ENCODE data around the gene DOCK10.

Gene DOCK10

DNA sequence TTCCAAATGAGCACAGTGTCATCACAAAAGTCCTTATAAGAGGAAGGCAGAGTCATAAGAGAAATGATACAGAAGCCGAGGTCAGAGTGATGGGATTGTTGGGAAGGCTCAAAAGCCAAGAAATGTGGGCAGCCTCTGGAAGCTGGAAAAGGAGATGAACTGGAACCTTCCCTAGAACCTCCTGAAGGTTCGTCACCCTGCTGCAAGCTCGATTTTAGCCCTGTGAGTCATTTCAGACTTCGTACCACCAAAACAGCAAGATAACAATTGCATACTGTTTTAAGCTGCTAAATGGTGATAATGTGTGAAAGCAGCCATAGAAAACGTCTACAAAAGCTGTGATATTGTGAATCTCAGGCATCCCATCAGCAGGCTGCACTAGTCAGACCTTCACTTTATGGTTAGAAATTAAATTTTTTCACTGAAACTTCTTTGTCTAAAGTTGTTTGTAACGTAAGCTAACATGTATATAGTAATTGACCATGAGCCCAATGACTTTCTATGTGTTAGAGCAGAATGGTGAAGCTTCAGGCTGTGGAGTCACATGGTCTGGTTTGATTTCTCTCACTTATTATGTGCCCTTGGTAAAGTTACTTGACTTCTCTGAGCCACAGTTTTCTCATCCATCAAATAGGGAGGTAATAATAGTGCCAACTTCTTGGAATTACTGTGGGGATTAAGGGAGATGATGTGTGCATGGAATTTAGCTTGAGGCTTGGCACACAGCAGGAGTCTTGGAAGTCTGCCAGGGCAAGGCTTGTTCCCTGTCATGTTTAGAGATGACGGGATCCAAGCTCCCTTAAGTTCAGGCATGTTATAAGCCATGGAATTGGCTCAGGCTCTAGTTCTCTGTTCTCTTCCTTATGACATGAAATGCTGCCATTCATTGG lies 194.1 kb downstream of the DOCK10 start:
- no peaks in the 10 kb centered on the region for H3K27me3 ChIP-seq (ENCODE audit: control insufficient read depth, insufficient read depth, low read length)
- no peak overlapping the region for H3K4me3 ChIP-seq (ENCODE audit: low read depth, low read length)
- H3K9me3 ChIP-seq (ENCODE audit: control insufficient read depth, insufficient read depth, low read length), result no peaks in the 10 kb centered on the region
- H3K27ac ChIP-seq (ENCODE audit: low read depth, low read length), result no peak overlapping the region
- no peaks in the 10 kb centered on the region for H3K36me3 ChIP-seq (ENCODE audit: control insufficient read depth, insufficient read depth, low read length)
- H3K9ac ChIP-seq (ENCODE audit: low read depth, low read length), result no peak overlapping the region
- no peaks in the 10 kb centered on the region for H3K4me1 ChIP-seq (ENCODE audit: control insufficient read depth, insufficient read depth, low read length)

DNA sequence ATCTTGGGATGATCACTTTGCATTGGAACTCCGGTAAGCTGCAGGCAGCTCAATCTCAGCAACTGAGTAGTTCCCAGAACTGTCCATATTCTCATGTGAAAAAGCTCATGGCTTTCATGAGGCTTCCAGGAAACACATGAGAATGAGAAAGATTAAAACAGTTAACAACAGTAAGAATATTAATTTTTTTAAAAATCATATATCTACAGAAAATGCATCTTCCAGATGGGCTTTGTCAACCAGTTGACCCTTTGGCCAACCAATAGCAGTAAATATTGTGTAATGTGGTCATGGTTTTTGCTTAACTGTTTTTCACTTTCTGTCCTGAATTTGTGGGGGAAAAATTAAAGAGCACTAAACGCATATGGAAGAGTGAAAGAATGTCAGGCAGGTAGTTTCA lies 194.9 kb downstream of the DOCK10 start:
- Histone ChIP-seq H3K4me1 (ENCODE audit: control insufficient read depth, insufficient read depth, low read length) (no peaks in the 10 kb centered on the region), H3K36me3 (ENCODE audit: control insufficient read depth, insufficient read depth, low read length) (no peaks in the 10 kb centered on the region), H3K27me3 (ENCODE audit: control insufficient read depth, insufficient read depth, low read length) (no peaks in the 10 kb centered on the region), H3K4me3 (ENCODE audit: low read depth, low read length) (no peak overlapping the region), H3K9ac (ENCODE audit: low read depth, low read length) (no peak overlapping the region), H3K27ac (ENCODE audit: low read depth, low read length) (no peak overlapping the region), H3K9me3 (ENCODE audit: control insufficient read depth, insufficient read depth, low read length) (no peaks in the 10 kb centered on the region)

DNA sequence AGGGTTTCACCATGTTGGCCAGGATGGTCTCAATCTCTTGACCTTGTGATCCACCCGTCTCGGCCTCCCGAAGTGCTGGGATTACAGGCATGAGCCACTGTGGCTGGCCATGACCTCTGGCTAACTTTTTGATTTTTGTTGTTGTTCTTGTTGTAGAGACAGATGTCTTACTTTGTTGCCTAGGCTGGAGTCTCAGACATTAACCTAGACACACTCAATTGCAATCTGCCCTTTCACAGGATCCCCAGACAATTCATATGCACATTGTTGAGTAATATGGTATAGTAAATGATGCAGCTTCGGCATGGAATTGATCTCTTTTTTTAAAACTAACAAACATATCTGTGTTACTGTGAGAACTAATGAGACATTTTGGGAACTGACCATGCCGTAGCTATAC lies 195.6 kb downstream of the DOCK10 start:
- no peaks in the 10 kb centered on the region for H3K9me3 ChIP-seq (ENCODE audit: control insufficient read depth, insufficient read depth, low read length)
- H3K4me3 ChIP-seq (ENCODE audit: low read depth, low read length), result no peak overlapping the region
- no peak overlapping the region for H3K27ac ChIP-seq (ENCODE audit: low read depth, low read length)
- no peaks in the 10 kb centered on the region for H3K36me3 ChIP-seq (ENCODE audit: control insufficient read depth, insufficient read depth, low read length)
- no peak overlapping the region for H3K9ac ChIP-seq (ENCODE audit: low read depth, low read length)
- H3K4me1 ChIP-seq (ENCODE audit: control insufficient read depth, insufficient read depth, low read length), result no peaks in the 10 kb centered on the region; the same call in 1 of the 2 replicates
- H3K27me3 ChIP-seq (ENCODE audit: control insufficient read depth, insufficient read depth, low read length), result no peaks in the 10 kb centered on the region

DNA sequence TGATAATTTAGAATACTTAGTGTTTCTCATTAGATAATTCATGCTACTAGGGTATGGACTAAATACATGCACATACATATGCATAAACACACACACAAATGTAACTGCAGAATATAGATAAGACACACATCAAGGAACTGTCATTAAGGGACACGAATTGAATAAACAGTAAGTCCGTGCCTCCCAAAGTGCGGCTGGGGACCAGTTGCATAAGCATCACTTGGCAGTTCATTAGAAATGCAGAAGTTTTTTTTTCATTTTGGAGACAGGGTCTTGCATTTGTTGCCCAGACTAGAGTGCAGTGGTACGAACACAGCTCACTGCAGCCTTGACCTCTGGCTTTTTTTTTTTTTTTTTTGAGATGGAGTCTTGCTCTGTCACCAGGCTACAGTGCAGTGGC lies 196.1 kb downstream of the DOCK10 start:
- no peaks in the 10 kb centered on the region for H3K9me3 ChIP-seq (ENCODE audit: control insufficient read depth, insufficient read depth, low read length)
- no peaks in the 10 kb centered on the region; the same call in 1 of the 2 replicates for H3K4me1 ChIP-seq (ENCODE audit: control insufficient read depth, insufficient read depth, low read length)
- no peak overlapping the region for H3K9ac ChIP-seq (ENCODE audit: low read depth, low read length)
- H3K27me3 ChIP-seq (ENCODE audit: control insufficient read depth, insufficient read depth, low read length), result no peaks in the 10 kb centered on the region
- no peaks in the 10 kb centered on the region for H3K36me3 ChIP-seq (ENCODE audit: control insufficient read depth, insufficient read depth, low read length)
- H3K27ac ChIP-seq (ENCODE audit: low read depth, low read length), result no peak overlapping the region
- H3K4me3 ChIP-seq (ENCODE audit: low read depth, low read length), result no peak overlapping the region

DNA sequence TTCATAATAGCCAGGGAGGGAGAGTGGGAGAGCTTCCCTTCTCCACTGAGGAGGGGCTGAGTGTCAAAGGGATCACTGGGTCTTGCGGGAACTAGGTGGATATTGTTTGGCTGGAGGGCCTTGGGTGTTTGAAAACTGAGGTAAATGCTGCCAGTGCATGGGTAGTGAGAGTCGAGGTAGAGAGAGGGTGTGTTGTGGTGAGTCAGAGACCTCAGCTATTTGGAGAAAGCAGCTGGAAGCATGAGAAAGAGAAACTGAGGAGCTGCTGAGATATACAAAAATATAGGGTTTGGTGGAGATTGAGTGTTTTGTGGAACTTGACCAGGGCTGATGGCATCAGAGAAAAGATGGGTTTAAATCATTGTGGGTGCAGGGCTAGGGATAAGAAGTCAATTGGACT lies 199.1 kb downstream of the DOCK10 start:
- H3K9ac ChIP-seq (ENCODE audit: low read depth, low read length), result no peak overlapping the region
- no peaks in the 10 kb centered on the region; the same call in 1 of the 2 replicates for H3K4me1 ChIP-seq (ENCODE audit: control insufficient read depth, insufficient read depth, low read length)
- H3K27ac ChIP-seq (ENCODE audit: low read depth, low read length), result no peak overlapping the region
- H3K9me3 ChIP-seq (ENCODE audit: control insufficient read depth, insufficient read depth, low read length), result 0 out of 2 replicates have a peak, but pooled peaks cover 4% of the 10 kb centered on the region
- H3K4me3 ChIP-seq (ENCODE audit: low read depth, low read length), result no peak overlapping the region
- H3K27me3 ChIP-seq (ENCODE audit: control insufficient read depth, insufficient read depth, low read length), result no peaks in the 10 kb centered on the region
- H3K36me3 ChIP-seq (ENCODE audit: control insufficient read depth, insufficient read depth, low read length), result no peaks in the 10 kb centered on the region

DNA sequence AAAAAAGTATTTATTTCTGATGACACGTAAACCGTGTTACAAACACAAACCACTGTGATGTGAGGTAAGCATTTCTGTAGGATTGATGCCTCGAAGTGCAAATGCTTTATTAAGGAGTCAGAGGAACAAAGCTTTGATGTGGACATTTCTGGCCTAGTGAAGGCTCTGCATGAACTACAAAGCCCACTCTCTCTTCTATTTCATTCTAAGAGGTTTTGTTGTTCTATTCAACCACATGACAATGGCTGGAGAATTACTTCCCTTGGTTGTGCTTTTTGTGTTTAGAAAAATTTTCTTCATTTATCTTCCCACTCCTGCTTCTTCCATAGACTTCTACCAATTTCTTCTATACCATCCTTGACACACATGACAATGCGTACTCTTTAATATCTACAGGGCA lies 200.4 kb downstream of the DOCK10 start:
- Histone ChIP-seq H3K4me3 (ENCODE audit: low read depth, low read length) (no peak overlapping the region), H3K27ac (ENCODE audit: low read depth, low read length) (no peak overlapping the region), H3K27me3 (ENCODE audit: control insufficient read depth, insufficient read depth, low read length) (no peaks in the 10 kb centered on the region), H3K9me3 (ENCODE audit: control insufficient read depth, insufficient read depth, low read length) (0 out of 2 replicates have a peak, but pooled peaks cover 4% of the 10 kb centered on the region), H3K36me3 (ENCODE audit: control insufficient read depth, insufficient read depth, low read length) (no peaks in the 10 kb centered on the region), H3K4me1 (ENCODE audit: control insufficient read depth, insufficient read depth, low read length) (no peaks in the 10 kb centered on the region; the same call in 1 of the 2 replicates), H3K9ac (ENCODE audit: low read depth, low read length) (no peak overlapping the region)

DNA sequence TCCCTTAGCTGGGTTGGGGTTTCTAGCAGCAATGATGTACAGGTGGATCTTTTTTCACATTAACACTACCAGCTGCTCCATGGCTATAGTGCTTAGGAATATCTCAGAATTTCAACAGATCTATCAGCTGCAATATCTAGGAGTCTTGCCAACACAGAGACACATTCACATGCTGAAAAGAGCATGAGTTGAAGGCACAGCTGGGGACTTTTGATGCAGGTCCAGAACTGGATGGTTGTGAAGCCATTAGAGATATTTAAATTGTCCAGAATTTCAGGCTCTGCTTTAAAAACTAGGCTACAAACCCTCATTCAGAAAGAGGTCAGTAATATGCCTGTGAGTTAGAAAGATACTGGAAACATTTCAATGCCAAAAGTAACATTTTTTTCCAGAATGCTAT lies 203.9 kb downstream of the DOCK10 start:
- no peak overlapping the region for H3K9ac ChIP-seq (ENCODE audit: low read depth, low read length)
- no peak overlapping the region for H3K27ac ChIP-seq (ENCODE audit: low read depth, low read length)
- H3K4me3 ChIP-seq (ENCODE audit: low read depth, low read length), result no peak overlapping the region
- H3K27me3 ChIP-seq (ENCODE audit: control insufficient read depth, insufficient read depth, low read length), result no peaks in the 10 kb centered on the region
- H3K4me1 ChIP-seq (ENCODE audit: control insufficient read depth, insufficient read depth, low read length), result no peaks in the 10 kb centered on the region; the same call in 1 of the 2 replicates
- no peaks in the 10 kb centered on the region for H3K36me3 ChIP-seq (ENCODE audit: control insufficient read depth, insufficient read depth, low read length)
- H3K9me3 ChIP-seq (ENCODE audit: control insufficient read depth, insufficient read depth, low read length), result 0 out of 2 replicates have a peak, but pooled peaks cover 4% of the 10 kb centered on the region

DNA sequence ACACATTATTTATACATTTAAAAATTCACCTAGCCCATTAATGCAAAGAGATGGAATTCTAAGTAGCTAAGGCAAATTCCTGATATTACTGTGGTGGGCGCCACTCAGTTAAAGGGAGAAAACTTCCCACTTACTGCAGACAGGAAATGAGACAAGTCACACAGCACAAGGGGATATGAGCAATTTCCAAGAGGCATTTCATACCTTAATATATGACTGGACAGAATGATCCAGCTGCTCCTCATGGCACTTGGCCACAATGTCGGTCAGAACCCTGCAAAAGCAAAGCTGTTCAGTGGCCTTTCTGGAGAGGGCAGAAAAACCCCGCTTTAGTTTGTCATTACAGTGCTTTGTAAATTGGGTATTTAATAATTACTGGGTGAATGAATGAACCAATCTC lies 204.7 kb downstream of the DOCK10 start:
- no peaks in the 10 kb centered on the region; the same call in 1 of the 2 replicates for H3K4me1 ChIP-seq (ENCODE audit: control insufficient read depth, insufficient read depth, low read length)
- H3K27me3 ChIP-seq (ENCODE audit: control insufficient read depth, insufficient read depth, low read length), result no peaks in the 10 kb centered on the region
- H3K9me3 ChIP-seq (ENCODE audit: control insufficient read depth, insufficient read depth, low read length), result 0 out of 2 replicates have a peak, but pooled peaks cover 4% of the 10 kb centered on the region
- H3K27ac ChIP-seq (ENCODE audit: low read depth, low read length), result no peak overlapping the region
- no peaks in the 10 kb centered on the region for H3K36me3 ChIP-seq (ENCODE audit: control insufficient read depth, insufficient read depth, low read length)
- H3K4me3 ChIP-seq (ENCODE audit: low read depth, low read length), result no peak overlapping the region
- no peak overlapping the region for H3K9ac ChIP-seq (ENCODE audit: low read depth, low read length)

DNA sequence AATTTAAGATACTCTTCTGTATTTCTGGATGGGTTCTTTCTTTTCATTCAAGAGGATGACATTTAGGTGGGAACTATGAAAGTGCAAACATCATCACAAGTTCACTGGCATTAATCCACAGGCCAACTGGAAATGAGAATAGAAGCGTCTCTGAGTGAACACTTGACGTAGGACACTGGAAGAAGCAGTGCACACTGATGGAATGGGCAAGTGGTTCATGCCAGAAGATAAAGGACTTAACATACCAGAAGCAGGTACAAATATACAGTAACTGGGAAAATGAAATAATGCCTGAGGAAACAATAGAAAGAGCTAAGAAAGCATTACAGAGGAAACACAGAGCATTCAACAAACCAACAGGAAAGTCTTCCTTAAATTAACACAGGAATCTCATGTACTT lies 205.2 kb downstream of the DOCK10 start:
- H3K27ac ChIP-seq (ENCODE audit: low read depth, low read length), result no peak overlapping the region
- H3K9ac ChIP-seq (ENCODE audit: low read depth, low read length), result no peak overlapping the region
- H3K4me3 ChIP-seq (ENCODE audit: low read depth, low read length), result no peak overlapping the region
- no peaks in the 10 kb centered on the region for H3K36me3 ChIP-seq (ENCODE audit: control insufficient read depth, insufficient read depth, low read length)
- no peaks in the 10 kb centered on the region for H3K27me3 ChIP-seq (ENCODE audit: control insufficient read depth, insufficient read depth, low read length)
- no peaks in the 10 kb centered on the region; the same call in 1 of the 2 replicates for H3K4me1 ChIP-seq (ENCODE audit: control insufficient read depth, insufficient read depth, low read length)
- H3K9me3 ChIP-seq (ENCODE audit: control insufficient read depth, insufficient read depth, low read length), result 0 out of 2 replicates have a peak, but pooled peaks cover 4% of the 10 kb centered on the region

DNA sequence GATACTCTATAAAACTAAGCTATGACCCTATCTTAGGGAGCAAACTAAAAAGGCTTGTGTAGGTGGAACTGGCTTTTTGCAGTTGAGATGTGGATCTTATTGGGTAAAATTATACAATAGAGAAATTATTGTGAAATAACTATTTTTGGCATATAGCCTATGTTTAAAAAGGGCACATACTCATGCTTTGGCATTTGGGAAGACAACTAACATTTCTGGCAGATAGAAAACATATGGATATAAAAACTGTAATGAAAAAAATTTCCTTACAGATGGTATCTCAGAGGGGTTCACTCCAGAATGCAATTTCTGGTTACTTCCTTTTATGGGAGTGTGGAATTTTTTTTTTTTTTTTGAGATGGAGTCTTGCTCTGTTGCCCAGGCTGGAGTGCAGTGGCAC lies 206.0 kb downstream of the DOCK10 start:
- Histone ChIP-seq H3K27me3 (ENCODE audit: control insufficient read depth, insufficient read depth, low read length) (no peaks in the 10 kb centered on the region), H3K4me1 (ENCODE audit: control insufficient read depth, insufficient read depth, low read length) (no peaks in the 10 kb centered on the region), H3K36me3 (ENCODE audit: control insufficient read depth, insufficient read depth, low read length) (no peaks in the 10 kb centered on the region), H3K4me3 (ENCODE audit: low read depth, low read length) (no peak overlapping the region), H3K9me3 (ENCODE audit: control insufficient read depth, insufficient read depth, low read length) (0 out of 2 replicates have a peak, but pooled peaks cover 4% of the 10 kb centered on the region), H3K27ac (ENCODE audit: low read depth, low read length) (no peak overlapping the region), H3K9ac (ENCODE audit: low read depth, low read length) (no peak overlapping the region)

DNA sequence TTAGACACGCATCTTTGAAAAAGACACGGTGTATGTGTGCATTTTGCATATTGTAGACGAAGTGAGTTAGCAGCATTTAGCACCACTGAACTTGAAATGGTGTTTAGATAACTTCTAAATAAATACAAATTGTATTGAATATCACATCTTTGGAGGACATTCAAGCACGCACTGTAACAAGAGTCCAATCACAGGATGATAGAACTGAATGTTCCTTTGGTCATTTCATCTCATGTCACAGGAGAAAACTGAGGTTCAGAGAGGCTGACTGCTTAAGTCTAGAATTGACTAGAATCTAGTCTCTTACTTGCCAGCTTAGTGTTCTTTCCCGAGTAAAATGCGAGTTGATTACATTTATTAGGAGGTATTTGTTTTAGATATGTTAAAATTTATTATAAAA lies 206.9 kb downstream of the DOCK10 start:
- H3K27ac ChIP-seq (ENCODE audit: low read depth, low read length), result no peak overlapping the region
- H3K4me1 ChIP-seq (ENCODE audit: control insufficient read depth, insufficient read depth, low read length), result no peaks in the 10 kb centered on the region
- no peak overlapping the region for H3K4me3 ChIP-seq (ENCODE audit: low read depth, low read length)
- H3K36me3 ChIP-seq (ENCODE audit: control insufficient read depth, insufficient read depth, low read length), result no peaks in the 10 kb centered on the region
- H3K27me3 ChIP-seq (ENCODE audit: control insufficient read depth, insufficient read depth, low read length), result no peaks in the 10 kb centered on the region
- 0 out of 2 replicates have a peak, but pooled peaks cover 4% of the 10 kb centered on the region for H3K9me3 ChIP-seq (ENCODE audit: control insufficient read depth, insufficient read depth, low read length)
- no peak overlapping the region for H3K9ac ChIP-seq (ENCODE audit: low read depth, low read length)
